Fibroblast of skin of right quadriceps (primary cell): ENCODE results near the gene LTBP2.

ENCODE experiments used
- DNase-seq: peaks from one replicate; pipeline ENCODE4 v3.0.0-alpha.2; 2013

Gene LTBP2

GRCh38 chr14:74587363-74587707, 24.7 kb downstream of the LTBP2 start:
- no peak for DNase-seq

GRCh38 chr14:74586681-74587362, 25.2 kb downstream of the LTBP2 start:
- no peak for DNase-seq

- no peak for DNase-seq
Measured at GRCh38 chr14:74585406-74586335, 26.4 kb downstream of the LTBP2 start.

- no peak for DNase-seq
Measured at GRCh38 chr14:74584951-74585350, 27.1 kb downstream of the LTBP2 start.

- DNase-seq: peak; percentile 83
Measured at GRCh38 chr14:74583689-74584434, 28.2 kb downstream of the LTBP2 start.

GRCh38 chr14:74582910-74583581, 29.0 kb downstream of the LTBP2 start:
- DNase-seq: no peak

GRCh38 chr14:74580275-74580672, 31.8 kb downstream of the LTBP2 start:
- no peak for DNase-seq

GRCh38 chr14:74579447-74580274, 32.4 kb downstream of the LTBP2 start:
- peak; percentile 78 for DNase-seq

GRCh38 chr14:74578479-74578878, 33.6 kb downstream of the LTBP2 start:
- no peak for DNase-seq

- no peak for DNase-seq
Measured at GRCh38 chr14:74577948-74578275, 34.1 kb downstream of the LTBP2 start.

GRCh38 chr14:74577247-74577947, 34.6 kb downstream of the LTBP2 start:
- DNase-seq: no peak

GRCh38 chr14:74575936-74576335, 36.1 kb downstream of the LTBP2 start:
- DNase-seq: no peak

- DNase-seq: no peak
Measured at GRCh38 chr14:74575507-74575906, 36.5 kb downstream of the LTBP2 start.

- DNase-seq: no peak
Measured at GRCh38 chr14:74574706-74575105, 37.3 kb downstream of the LTBP2 start.

- DNase-seq: no peak
Measured at GRCh38 chr14:74574090-74574433, 38.0 kb downstream of the LTBP2 start.

- no peak for DNase-seq
Measured at GRCh38 chr14:74573421-74574089, 38.5 kb downstream of the LTBP2 start.

GRCh38 chr14:74572726-74573301, 39.2 kb downstream of the LTBP2 start:
- no peak for DNase-seq

- DNase-seq: peak; percentile 100
Measured at GRCh38 chr14:74571901-74572725, 39.9 kb downstream of the LTBP2 start.

- DNase-seq: peak; percentile 80
Measured at GRCh38 chr14:74571441-74571841, 40.6 kb downstream of the LTBP2 start.

GRCh38 chr14:74570696-74571095, 41.3 kb downstream of the LTBP2 start:
- no peak for DNase-seq
